Prostate gland (tissue), 2 donors: ENCODE data around the gene PWWP2B.

Experiments used
- CTCF ChIP-seq, 4 experiments: fragments of 200-600 bp in 2 of 4; fragments of 450-650 bp in 2 of 4; sonication (generic) in 2 of 4; IDR thresholded peaks; 1 replicate in 3 of 4; 2 replicates in 1 of 4; pipeline ENCODE4 v1.5.1; 2016 to 2019; ENCODE audit warnings: antibody characterized with exemption in 4 of 4, mild to moderate bottlenecking in 2 of 4, moderate library complexity in 2 of 4
- POLR2A ChIP-seq: fragments of 450-650 bp; IDR thresholded peaks from one replicate; pipeline ENCODE4 v1.6.1; 2016; ENCODE audit warnings: antibody characterized with exemption, mild to moderate bottlenecking
- POLR2AphosphoS5 ChIP-seq: sonication (generic); formaldehyde crosslinking; IDR thresholded peaks from one replicate; pipeline ENCODE4 v1.6.1; 2017; ENCODE audit warnings: antibody characterized with exemption

- TF ChIP-seq CTCF (IDR thresholded peaks at IDR 0.05): no peak
- no peak for TF ChIP-seq POLR2A
- no peak for TF ChIP-seq POLR2AphosphoS5
Measured at GRCh38 chr10:132375795-132376297, 21.2 kb upstream of the PWWP2B start.
